Astrocyte (in vitro differentiated cells and primary cell): ENCODE data around the gene RNF217. TPM values are rescaled to one million over a fixed set of nuclear protein-coding genes. Genes with fewer than 3 reads are reported as not detected.

Experiments
- DNase-seq: peaks from one replicate; pipeline ENCODE4 v3.0.0-alpha.2; 2010; ENCODE audit warnings: low read depth
- FAIRE-seq: peaks from 2 replicates; lab custom pipeline; 2011; peaks lifted over from hg19 to GRCh38; lab: Jason Lieb, UNC
- H2AFZ ChIP-seq: 2 replicates; pipeline ENCODE4 v1.6.0; 2012; ENCODE audit warnings: low read depth, low read length, inconsistent platforms
- H3K27ac ChIP-seq: 2 replicates; pipeline ENCODE4 v1.5.1; 2011; ENCODE audit warnings: low read depth, low read length, inconsistent platforms
- H3K27me3 ChIP-seq: 2 replicates; pipeline ENCODE4 v1.6.0; 2011; ENCODE audit warnings: low read length, inconsistent platforms; ENCODE audit not compliant: insufficient read depth
- H3K36me3 ChIP-seq: 2 replicates; pipeline ENCODE4 v1.5.1; 2011; ENCODE audit warnings: low read length, inconsistent platforms; ENCODE audit not compliant: insufficient read depth
- H3K4me1 ChIP-seq: 2 replicates; pipeline ENCODE4 v1.5.1; 2011; ENCODE audit warnings: low read length, inconsistent platforms; ENCODE audit not compliant: insufficient read depth
- H3K4me2 ChIP-seq: 2 replicates; pipeline ENCODE4 v1.6.0; 2012; ENCODE audit warnings: low read length, inconsistent platforms
- H3K4me3 ChIP-seq: 2 replicates; pipeline ENCODE4 v1.5.1; 2011; ENCODE audit warnings: low read depth, mild to moderate bottlenecking, low read length, inconsistent platforms; ENCODE audit not compliant: insufficient read depth
- H3K79me2 ChIP-seq: 2 replicates; pipeline ENCODE4 v1.6.0; 2012; ENCODE audit warnings: mild to moderate bottlenecking, low read length, inconsistent platforms; ENCODE audit not compliant: insufficient read depth
- H3K9ac ChIP-seq: 2 replicates; pipeline ENCODE4 v1.6.0; 2012; ENCODE audit warnings: mild to moderate bottlenecking, low read length, inconsistent platforms
- H3K9me3 ChIP-seq: 2 replicates; pipeline ENCODE4 v1.5.1; 2012; ENCODE audit warnings: low read depth, mild to moderate bottlenecking, low read length, inconsistent platforms; ENCODE audit not compliant: insufficient read depth
- H4K20me1 ChIP-seq: 2 replicates; pipeline ENCODE4 v1.6.0; 2012; ENCODE audit warnings: low read length, inconsistent platforms; ENCODE audit not compliant: insufficient read depth
- H3K27ac Mint-ChIP-seq: one replicate; pipeline ENCODE4 v1.8.0; 2021; ENCODE audit warnings: mild to moderate bottlenecking, mixed read lengths; ENCODE audit not compliant: unreplicated experiment
- H3K27me3 Mint-ChIP-seq: one replicate; pipeline ENCODE4 v1.8.0; 2021; ENCODE audit warnings: low read depth, mixed read lengths; ENCODE audit not compliant: unreplicated experiment
- H3K36me3 Mint-ChIP-seq: one replicate; pipeline ENCODE4 v1.8.0; 2021; ENCODE audit warnings: low read depth, mixed read lengths; ENCODE audit not compliant: unreplicated experiment
- H3K4me1 Mint-ChIP-seq: one replicate; pipeline ENCODE4 v1.8.0; 2021; ENCODE audit warnings: low read depth, mixed read lengths; ENCODE audit not compliant: unreplicated experiment
- H3K4me3 Mint-ChIP-seq: one replicate; pipeline ENCODE4 v1.8.0; 2021; ENCODE audit warnings: mild to moderate bottlenecking, moderate library complexity, mixed read lengths; ENCODE audit not compliant: unreplicated experiment
- H3K9me3 Mint-ChIP-seq: one replicate; pipeline ENCODE4 v1.8.0; 2021; ENCODE audit warnings: mild to moderate bottlenecking, mixed read lengths; ENCODE audit not compliant: unreplicated experiment
- EZH2 ChIP-seq: IDR thresholded peaks from 2 replicates; pipeline ENCODE4 v1.6.1; 2012; ENCODE audit warnings: mild to moderate bottlenecking, low read length, inconsistent platforms; ENCODE audit not compliant: insufficient read depth
- total RNA-seq: library from RNA; stranded (reverse); gene quantifications from 2 replicates; pipeline ENCODE4 v1.2.1, GENCODE V29; 2021
- TF ChIP-seq, protein P1 (sequence below): IDR thresholded peaks from 2 replicates; pipeline ENCODE4 v1.5.1; 2011; ENCODE audit warnings: low read depth, mild to moderate bottlenecking, inconsistent platforms, low read length, moderate library complexity; ENCODE audit not compliant: insufficient read depth

The RNF217 gene
- total RNA-seq, 1 donor from 2014 or later, result 49.4 TPM

DNA sequence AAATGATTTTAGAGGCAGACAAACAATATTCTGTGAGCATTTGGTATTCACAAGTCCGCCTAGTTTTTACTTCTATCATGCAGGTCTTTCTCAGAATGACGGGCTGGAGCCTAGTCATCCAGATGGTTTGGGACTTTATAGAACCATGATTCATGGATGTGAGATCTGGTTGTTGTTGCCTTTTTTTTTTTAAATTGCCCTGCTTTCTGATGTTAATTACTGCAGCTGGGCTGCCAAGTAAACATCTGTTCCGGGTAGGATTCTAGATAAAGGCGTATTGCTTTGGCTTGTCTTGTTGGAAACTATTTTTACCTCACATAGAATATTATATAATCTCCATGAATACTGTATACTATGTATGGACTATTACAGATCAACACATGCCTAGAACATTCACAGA is 58.1 kb downstream of the RNF217 start:
- Histone ChIP-seq H3K4me2 (no peak overlapping the region), H4K20me1 (peaks cover 8% of the 10 kb centered on the region), H3K79me2 (peaks cover 66% of the 10 kb centered on the region), H3K36me3 (no peaks in the 10 kb centered on the region), H3K9ac (no peak overlapping the region), H3K27ac (no peak overlapping the region), H3K9me3 (no peaks in the 10 kb centered on the region), H2AFZ (no peak overlapping the region), H3K27me3 (no peaks in the 10 kb centered on the region), H3K4me1 (no peaks in the 10 kb centered on the region), H3K4me3 (no peak overlapping the region)
- no peaks in the 10 kb centered on the region for H3K9me3 Mint-ChIP-seq
- TF ChIP-seq, protein P1, sequence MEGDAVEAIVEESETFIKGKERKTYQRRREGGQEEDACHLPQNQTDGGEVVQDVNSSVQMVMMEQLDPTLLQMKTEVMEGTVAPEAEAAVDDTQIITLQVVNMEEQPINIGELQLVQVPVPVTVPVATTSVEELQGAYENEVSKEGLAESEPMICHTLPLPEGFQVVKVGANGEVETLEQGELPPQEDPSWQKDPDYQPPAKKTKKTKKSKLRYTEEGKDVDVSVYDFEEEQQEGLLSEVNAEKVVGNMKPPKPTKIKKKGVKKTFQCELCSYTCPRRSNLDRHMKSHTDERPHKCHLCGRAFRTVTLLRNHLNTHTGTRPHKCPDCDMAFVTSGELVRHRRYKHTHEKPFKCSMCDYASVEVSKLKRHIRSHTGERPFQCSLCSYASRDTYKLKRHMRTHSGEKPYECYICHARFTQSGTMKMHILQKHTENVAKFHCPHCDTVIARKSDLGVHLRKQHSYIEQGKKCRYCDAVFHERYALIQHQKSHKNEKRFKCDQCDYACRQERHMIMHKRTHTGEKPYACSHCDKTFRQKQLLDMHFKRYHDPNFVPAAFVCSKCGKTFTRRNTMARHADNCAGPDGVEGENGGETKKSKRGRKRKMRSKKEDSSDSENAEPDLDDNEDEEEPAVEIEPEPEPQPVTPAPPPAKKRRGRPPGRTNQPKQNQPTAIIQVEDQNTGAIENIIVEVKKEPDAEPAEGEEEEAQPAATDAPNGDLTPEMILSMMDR, result no peak
- TF ChIP-seq EZH2, result no peak
- FAIRE-seq (no peak), DNase-seq (peak; percentile 48)
- no peaks in the 10 kb centered on the region for H3K27me3 Mint-ChIP-seq
- no peak overlapping the region for H3K4me3 Mint-ChIP-seq
- peaks cover 8% of the 10 kb centered on the region for H3K36me3 Mint-ChIP-seq
- peak overlapping the region; percentile 9 for H3K27ac Mint-ChIP-seq
- peaks cover 3% of the 10 kb centered on the region for H3K4me1 Mint-ChIP-seq

DNA sequence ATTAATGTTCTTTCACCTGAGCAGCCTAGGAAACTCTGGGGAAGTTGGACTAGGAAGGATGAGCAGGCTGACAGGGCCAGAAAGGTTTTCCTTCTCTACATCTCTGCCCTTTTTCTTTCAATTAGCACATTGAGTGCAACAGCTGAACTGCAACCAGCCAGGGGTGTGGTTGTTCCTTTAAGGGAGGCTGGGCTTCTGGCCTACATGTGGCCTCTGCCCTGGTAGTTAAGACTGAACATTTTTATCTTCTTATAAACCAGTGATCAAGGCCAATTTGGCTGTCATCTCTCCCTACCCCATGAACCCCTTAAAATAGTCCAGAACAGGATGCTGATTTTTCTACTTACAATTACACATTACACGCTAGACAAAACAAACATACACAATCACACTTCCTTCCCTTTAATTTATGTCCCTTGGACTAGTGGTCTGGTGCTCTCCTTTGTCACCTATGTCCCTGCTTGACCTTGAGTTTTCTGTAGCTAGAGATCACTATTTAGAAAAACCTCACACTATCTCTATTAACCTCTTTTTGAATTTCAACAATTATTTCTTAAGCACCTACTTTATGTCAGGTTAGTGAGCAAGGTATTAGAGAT is 60.3 kb downstream of the RNF217 start:
- H4K20me1 ChIP-seq, result peaks cover 14% of the 10 kb centered on the region

More for the DNA sequence above, 60.3 kb downstream of the RNF217 start:
- Mint-ChIP-seq H3K4me1 (peaks cover 3% of the 10 kb centered on the region), H3K9me3 (no peaks in the 10 kb centered on the region), H3K4me3 (no peak overlapping the region), H3K27ac (no peak overlapping the region), H3K36me3 (peaks cover 7% of the 10 kb centered on the region), H3K27me3 (no peaks in the 10 kb centered on the region)
- H3K4me2 ChIP-seq, result no peak overlapping the region
- no peaks in the 10 kb centered on the region for H3K36me3 ChIP-seq
- FAIRE-seq (no peak), DNase-seq (no peak)
- no peaks in the 10 kb centered on the region for H3K4me1 ChIP-seq
- H3K27me3 ChIP-seq, result no peaks in the 10 kb centered on the region
- no peak overlapping the region for H2AFZ ChIP-seq
- H3K9me3 ChIP-seq, result no peaks in the 10 kb centered on the region
- peaks cover 66% of the 10 kb centered on the region for H3K79me2 ChIP-seq
- TF ChIP-seq, protein P1, result no peak
- no peak for TF ChIP-seq EZH2
- H3K9ac ChIP-seq, result no peak overlapping the region
- no peak overlapping the region for H3K27ac ChIP-seq
- no peak overlapping the region for H3K4me3 ChIP-seq
